GM10248 (cell line): ENCODE results near the gene ZNF783.

Source experiments
- CTCF ChIA-PET: fragments of 300-600 bp; sonication (Branson Sonifier 250); formaldehyde crosslinking; extraction: SDS; loops from one replicate; lab custom pipeline; 2021; ENCODE audit warnings: antibody characterized with exemption; lab: Yijun Ruan, JAX
- POLR2A ChIA-PET: fragments of 350-650 bp; sonication (Branson Sonifier 250); formaldehyde crosslinking; extraction: SDS; loops from one replicate; lab custom pipeline; 2020; ENCODE audit warnings: antibody characterized with exemption; lab: Yijun Ruan, JAX
- DNase-seq: peaks from one replicate; pipeline ENCODE4 v3.0.0; 2012; ENCODE audit errors: extremely low spot score
- TF ChIP-seq, protein P1 (sequence below): IDR thresholded peaks from 2 replicates; pipeline ENCODE4 v1.5.1; 2012; ENCODE audit warnings: mild to moderate bottlenecking, low read depth; ENCODE audit errors: extremely low read depth, missing control alignments, control extremely low read depth

The ZNF783 gene

DNA sequence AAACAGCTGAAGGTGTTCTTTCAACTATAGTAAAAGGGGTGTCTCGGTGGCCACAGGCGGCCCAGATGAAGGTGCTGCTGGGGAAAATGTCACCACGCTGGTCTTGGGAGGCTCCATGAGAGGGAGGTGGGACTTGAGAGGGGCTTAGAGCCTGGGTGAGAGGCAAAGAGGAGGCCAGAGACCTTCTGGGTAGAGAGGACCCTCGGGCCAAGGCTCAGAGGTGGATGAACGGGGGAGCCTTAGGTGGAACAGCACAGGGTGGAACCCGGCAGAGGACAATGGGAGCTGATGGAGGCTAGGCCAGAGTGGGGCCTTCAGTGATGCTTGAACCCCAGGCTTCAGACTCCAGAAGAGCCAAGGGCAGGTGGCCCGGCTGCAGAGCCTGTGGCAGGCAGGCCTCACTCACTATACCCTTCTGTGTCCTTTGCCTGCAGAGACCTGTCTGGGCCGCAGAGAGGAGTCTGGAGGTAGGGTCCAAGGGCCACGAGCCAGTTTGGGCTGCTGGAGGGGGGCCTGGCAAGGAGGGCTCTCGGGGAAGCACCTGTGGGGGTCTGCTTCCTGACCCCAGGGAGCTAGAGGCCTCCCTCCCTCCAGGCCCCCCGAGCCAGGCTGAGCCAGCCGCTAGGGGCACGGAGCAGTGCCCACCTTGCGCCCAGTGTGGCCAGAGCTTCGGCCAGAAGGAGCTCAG lies 32.1 kb downstream of the ZNF783 start:
- DNase-seq: no peak
- ChIA-PET POLR2A (no interaction called here), CTCF (interaction anchor here (1.2 to 1.5 kb wide), 2 partner anchors 9 to 16 kb away, joined by 3 read pairs; no protein-coding TSS in a partner anchor)
- TF ChIP-seq, protein P1, sequence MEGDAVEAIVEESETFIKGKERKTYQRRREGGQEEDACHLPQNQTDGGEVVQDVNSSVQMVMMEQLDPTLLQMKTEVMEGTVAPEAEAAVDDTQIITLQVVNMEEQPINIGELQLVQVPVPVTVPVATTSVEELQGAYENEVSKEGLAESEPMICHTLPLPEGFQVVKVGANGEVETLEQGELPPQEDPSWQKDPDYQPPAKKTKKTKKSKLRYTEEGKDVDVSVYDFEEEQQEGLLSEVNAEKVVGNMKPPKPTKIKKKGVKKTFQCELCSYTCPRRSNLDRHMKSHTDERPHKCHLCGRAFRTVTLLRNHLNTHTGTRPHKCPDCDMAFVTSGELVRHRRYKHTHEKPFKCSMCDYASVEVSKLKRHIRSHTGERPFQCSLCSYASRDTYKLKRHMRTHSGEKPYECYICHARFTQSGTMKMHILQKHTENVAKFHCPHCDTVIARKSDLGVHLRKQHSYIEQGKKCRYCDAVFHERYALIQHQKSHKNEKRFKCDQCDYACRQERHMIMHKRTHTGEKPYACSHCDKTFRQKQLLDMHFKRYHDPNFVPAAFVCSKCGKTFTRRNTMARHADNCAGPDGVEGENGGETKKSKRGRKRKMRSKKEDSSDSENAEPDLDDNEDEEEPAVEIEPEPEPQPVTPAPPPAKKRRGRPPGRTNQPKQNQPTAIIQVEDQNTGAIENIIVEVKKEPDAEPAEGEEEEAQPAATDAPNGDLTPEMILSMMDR: no peak

DNA sequence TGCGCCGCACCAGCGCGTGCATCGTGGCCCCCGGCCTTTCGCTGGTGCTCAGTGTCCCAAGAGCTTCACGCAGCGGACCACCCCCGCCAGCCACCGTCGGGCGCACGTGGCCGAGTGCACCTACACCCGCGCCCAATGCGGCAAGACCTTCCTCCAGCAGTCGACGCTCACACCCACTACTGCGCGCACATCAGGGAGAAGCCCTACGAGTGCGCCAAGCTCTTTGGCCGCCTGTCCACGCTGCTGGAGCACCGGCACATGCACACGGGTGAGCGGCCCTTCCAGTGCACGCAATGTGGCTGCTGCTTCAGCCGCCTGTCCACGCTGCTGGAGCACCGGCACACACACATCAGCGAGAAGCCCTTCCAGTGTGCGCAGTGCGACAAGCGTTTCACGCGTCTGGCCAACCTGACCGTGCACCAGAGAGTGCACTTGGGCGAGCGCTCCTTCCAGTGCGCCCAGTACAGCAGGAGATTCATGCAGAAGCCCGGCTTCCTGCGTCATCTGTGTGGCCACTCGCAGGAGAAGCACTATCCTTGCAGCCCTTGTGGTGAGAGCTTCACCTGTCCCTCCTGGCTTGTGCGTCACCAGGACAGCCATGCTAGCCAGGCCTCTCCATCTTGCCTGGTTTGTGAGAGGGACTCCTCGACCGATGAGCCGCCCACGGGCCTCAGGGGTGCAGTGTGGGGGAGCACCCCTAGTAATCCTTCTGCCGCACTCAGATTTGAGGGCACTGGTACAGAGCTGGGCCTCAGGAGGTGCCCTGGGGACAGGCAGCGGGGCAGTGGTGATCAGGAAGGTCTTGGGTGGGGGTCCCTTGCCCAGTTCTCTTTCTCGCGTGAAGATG lies 32.9 kb downstream of the ZNF783 start:
- POLR2A ChIA-PET: no interaction called here
- CTCF ChIA-PET: interaction anchor here (1.2 kb wide), 1 partner anchor 10 kb away, joined by 3 read pairs; no protein-coding TSS in a partner anchor
- DNase-seq: no peak
- TF ChIP-seq, protein P1: no peak

DNA sequence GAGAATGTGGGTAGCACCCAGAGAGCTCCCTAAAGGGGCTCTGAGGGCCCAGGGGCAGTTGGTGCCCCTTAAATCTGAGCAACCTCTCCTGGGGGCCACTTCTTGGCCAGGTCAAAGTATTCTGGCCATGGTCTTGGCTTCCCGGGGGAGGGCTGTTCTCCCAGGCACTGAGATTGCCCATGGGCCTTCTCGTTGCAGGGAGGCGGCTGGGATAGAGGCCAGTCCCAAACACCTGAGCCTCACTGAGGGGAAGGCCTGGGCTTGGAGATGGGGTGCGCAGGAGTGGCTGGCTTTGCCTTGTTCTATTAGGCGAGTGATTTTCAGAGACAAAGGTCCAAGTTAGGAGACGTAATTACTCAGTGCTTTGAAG lies 33.5 kb downstream of the ZNF783 start:
- ChIA-PET POLR2A (no interaction called here), CTCF (interaction anchor here (1.8 kb wide), 1 partner anchor 14 kb away, joined by 6 read pairs; no protein-coding TSS in a partner anchor)
- TF ChIP-seq, protein P1: no peak
- no peak for DNase-seq

DNA sequence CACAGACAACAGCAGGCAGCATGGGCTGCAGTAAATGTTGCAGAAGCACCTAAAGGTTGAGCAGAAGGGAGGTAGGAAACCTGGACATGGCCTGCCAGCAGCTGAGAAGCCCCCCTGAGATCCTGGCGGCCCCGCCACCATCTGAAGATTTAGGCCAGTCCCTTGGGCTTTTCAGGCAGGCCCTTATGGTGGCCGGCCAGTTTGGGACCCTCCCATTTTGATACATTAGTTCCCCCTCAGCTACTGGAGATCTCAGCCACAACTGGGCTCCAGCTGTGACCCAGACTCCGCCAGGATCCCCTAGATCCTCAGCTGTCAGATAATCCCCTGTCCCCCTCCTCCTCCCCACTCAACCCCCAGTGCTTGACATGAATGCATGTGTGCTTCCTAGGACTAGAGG lies 34.4 kb downstream of the ZNF783 start:
- no peak for DNase-seq
- ChIA-PET CTCF (interaction anchor here (1.8 kb wide), 1 partner anchor 14 kb away, joined by 6 read pairs; no protein-coding TSS in a partner anchor), POLR2A (no interaction called here)
- TF ChIP-seq, protein P1: no peak

DNA sequence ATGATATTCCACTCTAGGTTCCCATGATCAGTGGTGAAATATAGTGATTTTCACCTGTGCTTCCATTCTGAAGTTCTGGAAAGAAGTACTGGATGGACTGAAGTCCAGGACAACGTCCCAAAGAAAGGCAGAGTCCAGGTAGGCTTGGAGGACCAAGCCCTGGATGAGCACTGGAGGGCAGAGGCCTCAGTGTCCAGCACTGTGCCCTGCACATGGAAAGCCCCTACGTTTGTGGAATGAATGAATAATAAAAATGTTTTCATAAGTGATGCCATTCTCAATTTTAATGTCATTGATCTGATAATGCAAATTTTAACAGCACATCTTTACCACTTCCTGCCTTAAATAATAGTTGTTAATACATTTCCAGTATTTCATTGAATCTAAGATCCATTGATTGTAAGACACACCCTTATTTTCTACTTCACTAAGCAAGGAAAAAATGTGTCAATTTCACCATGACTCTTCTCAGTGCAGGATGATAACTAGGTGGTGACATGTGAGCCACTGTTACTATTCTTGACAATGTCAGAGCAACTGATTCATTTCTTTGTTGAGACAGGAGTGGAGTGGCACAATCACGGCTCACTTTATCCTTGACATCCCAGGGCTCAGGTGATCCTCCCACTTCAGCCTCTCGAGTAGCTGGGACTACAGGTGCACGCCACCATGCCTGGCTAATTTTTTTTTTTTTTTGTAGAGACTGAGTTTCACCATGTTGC lies 35.2 kb downstream of the ZNF783 start:
- ChIA-PET POLR2A (no interaction called here), CTCF (interaction anchor here (1.2 to 1.8 kb wide), 2 partner anchors 13 kb away, joined by 3 to 6 read pairs; no protein-coding TSS in a partner anchor)
- TF ChIP-seq, protein P1: no peak
- DNase-seq: no peak
